ENCODE results near the gene WDR5. TPM values are rescaled to one million over a fixed set of nuclear protein-coding genes. Genes with fewer than 3 reads are reported as not detected.

WDR5 gene
- total RNA-seq, 4 donors from 2014 or later, result 15.4 to 26.8 (median 23.1) TPM

- no peak overlapping the region for H3K4me3 ChIP-seq
- no peak overlapping the region for H3K27ac ChIP-seq
- H3K27me3 ChIP-seq, result peaks cover 0 to 55% (median 0%) of the 10 kb centered on the region in 4 donors
- no peaks in the 10 kb centered on the region for H3K36me3 ChIP-seq
- 88 to 90% methylated on average over 29 of the region's 29 CpGs for WGBS, 2 donors
- no peak for DNase-seq
- intact Hi-C loops (cut with DNase I), result no loop called here
- no peaks in the 10 kb centered on the region for H3K9me3 ChIP-seq
- peaks cover 5 to 21% (median 14%) of the 10 kb centered on the region in 3 donors for H3K4me1 ChIP-seq
- TF ChIP-seq POLR2A (IDR thresholded peaks at IDR 0.05) (no peak), CTCF (IDR thresholded peaks at IDR 0.05) (no peak)
Observed at GRCh38 chr9:134179918-134180785, 44.3 kb downstream of the WDR5 start.

- H3K9me3 ChIP-seq, result no peaks in the 10 kb centered on the region
- TF ChIP-seq CTCF (IDR thresholded peaks at IDR 0.05) (no peak), POLR2A (IDR thresholded peaks at IDR 0.05) (no peak)
- H3K4me1 ChIP-seq, result peaks cover 2 to 13% (median 6%) of the 10 kb centered on the region in 3 donors
- H3K4me3 ChIP-seq, result no peak overlapping the region
- WGBS, 2 donors, result 82 to 89% methylated on average over 8 to 12 of the region's 20 CpGs
- H3K27me3 ChIP-seq, result peaks cover 0 to 46% (median 0%) of the 10 kb centered on the region in 4 donors
- intact Hi-C loops (cut with DNase I), result no loop called here
- no peak overlapping the region for H3K27ac ChIP-seq
- DNase-seq, result no peak
- no peaks in the 10 kb centered on the region for H3K36me3 ChIP-seq
Observed at GRCh38 chr9:134180786-134181647, 45.1 kb downstream of the WDR5 start.

GRCh38 chr9:134181648-134182034 is 45.8 kb downstream of the WDR5 start:
- H3K4me3 ChIP-seq, result no peak overlapping the region
- H3K27me3 ChIP-seq, result peaks cover 0 to 44% (median 0%) of the 10 kb centered on the region in 4 donors
- intact Hi-C loops (cut with DNase I), result no loop called here
- no peaks in the 10 kb centered on the region for H3K36me3 ChIP-seq
- H3K27ac ChIP-seq, result no peak overlapping the region
- no peak for DNase-seq
- 72% methylated on average over 3 to 6 of the region's 8 CpGs for WGBS, 2 donors
- TF ChIP-seq CTCF (IDR thresholded peaks at IDR 0.05) (no peak), POLR2A (IDR thresholded peaks at IDR 0.05) (no peak)
- H3K9me3 ChIP-seq, result no peaks in the 10 kb centered on the region
- H3K4me1 ChIP-seq, result peaks cover 0 to 13% (median 3%) of the 10 kb centered on the region in 3 donors

- 91 to 92% methylated on average over 1 to 4 of the region's 4 CpGs for WGBS, 2 donors
- H3K4me1 ChIP-seq, result peaks cover 0 to 17% (median 3%) of the 10 kb centered on the region in 3 donors
- no peak overlapping the region for H3K27ac ChIP-seq
- no peak for DNase-seq
- H3K27me3 ChIP-seq, result peaks cover 0 to 44% (median 0%) of the 10 kb centered on the region in 4 donors
- intact Hi-C loops (cut with DNase I), result no loop called here
- H3K36me3 ChIP-seq, result no peaks in the 10 kb centered on the region
- no peak for TF ChIP-seq CTCF (IDR thresholded peaks at IDR 0.05)
- no peak for TF ChIP-seq POLR2A (IDR thresholded peaks at IDR 0.05)
- no peak overlapping the region for H3K4me3 ChIP-seq
- H3K9me3 ChIP-seq, result no peaks in the 10 kb centered on the region
Observed at GRCh38 chr9:134182554-134183085, 46.7 kb downstream of the WDR5 start.

Measured in esophagus squamous epithelium (tissue), 5 donors.